ENCODE results near the gene PSG4. TPM values are rescaled to one million over a fixed set of nuclear protein-coding genes. Genes with fewer than 3 reads are reported as not detected.
"Not testable (repeated sequence)": the region's sequence is repeated elsewhere in the genome, so short reads cannot be mapped to it uniquely, and the experiment has no call there.

PSG4 gene
- under 1 TPM in 2 of 4 donors, not detected in 2; 0.09 to 0.15 TPM for polyA plus RNA-seq (ENCODE audit: insufficient read length in 4 of 4)

DNA sequence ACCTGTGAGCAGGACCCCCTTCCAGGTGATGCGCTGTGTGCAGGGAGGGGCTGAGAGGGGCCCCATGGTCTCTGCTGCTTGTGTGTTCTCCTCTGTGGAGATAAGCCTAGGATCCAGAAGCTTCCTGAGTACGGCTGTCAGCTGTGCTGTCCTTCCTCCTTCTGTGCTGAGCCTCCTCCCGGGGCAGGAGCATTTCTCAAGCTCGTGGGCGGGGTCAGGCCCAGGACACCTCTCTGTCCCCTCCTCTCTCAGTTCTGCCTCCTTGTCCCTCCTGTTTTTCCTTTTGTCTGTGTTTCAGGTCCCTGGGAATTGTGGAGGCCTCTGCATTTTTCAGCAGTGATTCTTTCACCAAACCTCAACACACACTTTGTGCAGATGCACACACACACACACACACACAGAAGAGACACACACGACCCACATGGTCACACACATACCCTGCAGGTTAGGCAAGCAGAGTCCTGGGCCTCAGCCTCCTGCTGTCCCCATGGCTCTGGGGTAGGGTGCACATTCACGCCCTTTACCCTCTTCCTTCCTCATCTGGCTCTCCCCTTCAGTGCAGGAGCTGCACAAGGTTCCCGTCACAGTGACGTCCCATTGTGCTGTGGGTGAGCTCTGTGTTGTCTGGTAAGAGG is at the start of gene PSG4:
Gene PSG4, minus strand, starts transcription at position 168 of the 635 bp plus-strand sequence. Its CDS starts 102 bp downstream, at position 66.
- not testable (repeated sequence) for DNase-seq (ENCODE audit: low read depth in 4 of 4, low spot score in 3 of 4)

DNA sequence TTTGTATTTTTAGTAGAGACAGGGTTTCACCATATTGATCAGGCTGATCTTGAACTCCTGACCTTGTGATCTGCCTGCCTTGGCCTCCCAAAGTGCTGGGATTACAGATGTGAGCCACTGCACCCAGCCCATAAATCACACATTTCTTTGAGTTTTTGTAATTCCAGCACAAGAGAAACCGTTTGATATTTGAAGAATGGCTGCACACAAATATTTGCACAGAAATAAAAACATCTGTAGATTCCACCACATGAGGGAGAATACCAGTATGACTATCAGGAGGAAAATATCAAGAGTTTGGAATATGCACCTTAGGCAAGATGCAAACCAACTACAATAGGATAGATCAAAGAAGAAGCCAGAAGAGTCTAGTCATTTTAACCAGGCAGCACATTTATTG is 46.0 kb upstream of the PSG4 start:
- not testable (repeated sequence) for DNase-seq (ENCODE audit: low read depth in 4 of 4, low spot score in 3 of 4)

DNA sequence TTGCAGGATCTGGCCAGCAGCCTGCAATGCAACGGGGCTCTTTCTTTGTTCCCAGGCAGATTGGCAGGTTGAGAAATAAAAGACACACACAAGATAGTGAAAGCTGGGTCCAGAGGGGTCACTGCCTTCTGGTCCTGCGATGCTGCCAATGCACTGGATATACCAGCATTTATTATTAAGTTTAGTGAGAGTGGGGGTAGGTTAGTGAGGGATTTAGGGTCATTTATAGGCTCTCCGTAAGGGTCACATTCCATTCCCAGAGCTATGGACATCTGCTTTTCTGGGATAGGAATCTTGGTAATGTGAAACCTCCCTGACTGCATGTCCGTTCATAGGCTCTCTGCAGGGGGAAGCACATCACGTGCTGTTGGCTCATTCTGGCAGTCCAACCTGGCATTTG is 44.9 kb upstream of the PSG4 start:
- not testable (repeated sequence) for DNase-seq (ENCODE audit: low read depth in 4 of 4, low spot score in 3 of 4)

DNA sequence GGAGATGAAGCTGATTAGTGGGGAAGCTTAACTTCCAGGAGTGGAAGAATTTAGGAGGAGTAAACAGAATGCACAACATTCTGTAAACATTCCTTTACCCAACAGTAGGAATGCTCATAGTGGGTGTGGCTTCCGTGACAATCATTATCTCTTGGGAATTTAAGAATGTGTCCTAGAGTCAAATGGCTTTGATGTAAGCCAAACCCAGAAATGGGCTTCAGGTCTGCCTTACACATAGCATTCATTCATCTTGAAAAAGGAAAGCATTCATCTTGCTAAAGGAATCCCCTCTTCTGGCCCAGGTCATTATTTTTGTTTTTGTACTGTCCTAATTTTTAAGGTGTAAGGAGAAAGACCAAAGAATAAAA is 43.2 kb upstream of the PSG4 start:
- DNase-seq (ENCODE audit: low read depth in 4 of 4, low spot score in 3 of 4), result not testable (repeated sequence)

DNA sequence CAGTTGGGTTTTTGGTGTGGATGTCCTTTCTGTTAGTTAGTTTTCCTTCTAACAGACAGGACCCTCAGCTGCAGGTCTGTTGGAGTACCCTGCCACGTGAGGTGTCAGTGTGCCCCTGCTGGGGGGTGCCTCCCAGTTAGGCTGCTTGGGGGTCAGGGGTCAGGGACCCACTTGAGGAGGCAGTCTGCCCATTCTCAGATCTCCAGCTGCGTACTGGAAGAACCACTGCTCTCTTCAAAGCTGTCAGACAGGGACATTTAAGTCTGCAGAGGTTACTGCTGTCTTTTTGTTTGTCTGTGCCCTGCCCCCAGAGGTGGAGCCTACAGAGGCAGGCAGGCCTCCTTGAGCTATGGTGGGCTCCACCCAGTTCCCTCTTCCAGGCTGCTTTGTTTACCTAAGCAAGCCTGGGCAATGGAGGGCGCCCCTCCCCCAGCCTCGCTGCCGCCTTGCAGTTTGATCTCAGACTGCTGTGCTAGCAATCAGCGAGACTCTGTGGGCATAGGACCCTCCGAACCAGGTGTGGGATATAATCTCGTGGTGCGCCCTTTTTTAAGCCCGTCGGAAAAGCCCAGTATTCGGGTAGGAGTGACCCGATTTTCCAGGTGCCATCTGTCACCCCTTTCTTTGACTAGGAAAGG is 41.9 kb upstream of the PSG4 start:
- not testable (repeated sequence) for DNase-seq (ENCODE audit: low read depth in 4 of 4, low spot score in 3 of 4)

DNA sequence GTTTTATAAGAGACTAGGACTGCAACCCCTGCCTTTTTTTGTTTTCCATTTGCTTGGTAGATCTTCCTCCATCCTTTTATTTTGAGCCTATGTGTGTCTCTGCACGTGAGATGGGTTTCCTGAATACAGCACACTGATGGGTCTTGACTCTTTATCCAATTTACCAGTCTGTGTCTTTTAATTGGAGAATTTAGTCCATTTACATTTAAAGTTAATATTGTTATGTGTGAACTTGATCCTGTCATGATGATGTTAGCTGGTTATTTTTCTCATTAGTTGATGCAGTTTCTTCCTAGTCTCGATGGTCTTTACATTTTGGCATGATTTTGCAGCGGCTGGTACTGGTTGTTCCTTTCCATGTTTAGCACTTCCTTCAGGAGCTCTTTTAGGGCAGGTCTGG is 40.4 kb upstream of the PSG4 start:
- not testable (repeated sequence) for DNase-seq (ENCODE audit: low read depth in 4 of 4, low spot score in 3 of 4)

DNA sequence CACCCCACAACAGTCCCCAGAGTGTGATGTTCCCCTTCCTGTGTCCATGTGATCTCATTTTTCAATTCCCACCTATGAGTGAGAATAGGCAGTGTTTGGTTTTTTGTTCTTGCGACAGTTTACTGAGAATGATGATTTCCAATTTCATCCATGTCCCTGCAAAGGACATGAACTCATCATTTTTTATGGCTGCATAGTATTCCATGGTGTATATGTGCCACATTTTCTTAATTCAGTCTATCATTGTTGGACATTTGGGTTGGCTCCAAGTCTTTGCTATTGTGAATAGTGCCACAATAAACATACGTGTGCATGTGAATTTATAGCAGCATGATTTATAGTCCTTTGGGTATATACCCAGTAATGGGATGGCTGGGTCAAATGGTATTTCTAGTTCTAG is 36.8 kb upstream of the PSG4 start:
- DNase-seq (ENCODE audit: low read depth in 4 of 4, low spot score in 3 of 4), result not testable (repeated sequence)

DNA sequence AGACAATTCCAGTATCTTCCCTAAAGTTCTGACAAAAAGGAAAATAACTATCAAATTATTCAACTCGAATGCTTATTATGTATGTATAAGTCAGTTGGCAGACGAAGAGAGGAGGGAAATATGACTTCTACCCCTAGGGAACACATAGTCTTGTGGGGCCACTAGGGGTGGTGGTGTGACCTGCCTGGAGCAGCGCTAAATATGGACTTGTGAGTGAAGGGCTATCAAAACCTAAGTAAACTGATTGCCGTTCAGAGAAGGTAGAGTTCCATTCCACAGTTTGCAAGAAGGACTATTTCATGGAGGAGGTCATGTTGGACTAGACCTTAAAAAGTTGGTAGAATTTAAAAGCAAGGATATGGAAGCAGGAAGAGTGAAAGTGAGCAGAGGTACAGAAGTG is 32.8 kb upstream of the PSG4 start:
- not testable (repeated sequence) for DNase-seq (ENCODE audit: low read depth in 4 of 4, low spot score in 3 of 4)

DNA sequence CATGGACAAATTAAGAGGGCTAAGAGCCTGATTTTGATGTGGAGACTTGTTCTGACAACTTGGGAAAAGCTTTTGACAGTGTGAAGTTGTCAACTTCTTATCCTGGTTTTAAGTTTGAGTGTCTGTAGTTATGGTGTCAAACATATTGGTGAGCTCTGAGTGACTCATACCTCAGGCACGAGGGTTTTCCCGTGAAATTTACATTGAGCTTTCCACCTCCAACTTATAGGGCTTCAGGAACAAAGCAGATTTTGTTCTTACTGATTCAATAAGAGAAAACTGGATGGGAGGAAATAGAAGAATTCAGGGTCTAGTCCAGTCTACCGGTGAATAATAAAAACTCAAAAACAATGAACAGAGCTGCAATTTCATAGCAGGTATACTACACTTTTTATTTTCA is 30.2 kb upstream of the PSG4 start:
- DNase-seq (ENCODE audit: low read depth in 4 of 4, low spot score in 3 of 4), result not testable (repeated sequence)

DNA sequence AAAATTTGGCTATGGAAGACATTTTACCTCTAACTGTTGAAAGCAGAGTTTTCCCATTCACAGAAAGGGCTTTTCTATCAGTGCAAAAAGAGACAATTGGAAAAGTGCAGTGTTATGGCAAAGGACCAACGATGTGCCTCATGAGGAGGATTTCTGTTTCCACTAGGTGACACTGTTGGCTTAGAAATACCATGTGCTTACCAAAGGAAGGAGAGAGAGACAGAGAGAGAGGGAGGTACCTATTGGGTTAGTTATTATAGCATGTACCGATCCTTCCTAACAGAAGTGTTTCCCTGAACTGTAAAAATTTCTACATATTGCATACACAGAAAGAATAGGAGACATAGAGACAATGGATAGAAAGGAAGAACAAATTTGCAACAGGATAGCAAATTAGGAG is 23.9 kb upstream of the PSG4 start:
- no peak for DNase-seq (ENCODE audit: low read depth in 4 of 4, low spot score in 3 of 4)

DNA sequence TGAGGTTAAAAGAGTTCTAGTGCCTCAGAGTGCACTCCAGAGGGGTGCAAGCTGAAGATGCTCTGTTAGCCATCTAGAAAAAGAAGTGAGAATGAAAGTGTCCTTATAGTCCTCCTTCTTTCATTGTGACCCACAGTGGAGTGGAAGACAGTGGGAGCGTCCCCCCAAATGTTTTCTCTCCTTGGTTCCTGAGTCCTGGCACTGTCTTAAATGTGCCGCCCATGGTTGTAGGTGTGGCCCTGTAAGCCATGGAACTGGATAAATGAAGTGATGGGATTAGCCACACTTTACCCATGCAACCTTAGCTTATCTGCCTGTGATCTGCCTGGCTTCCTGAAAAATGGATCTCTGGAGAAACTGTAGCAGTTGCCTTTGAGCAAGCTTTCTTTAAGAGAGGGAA is 23.3 kb upstream of the PSG4 start:
- DNase-seq (ENCODE audit: low read depth in 4 of 4, low spot score in 3 of 4), result peak in 1 of 4 donors; percentile 0

DNA sequence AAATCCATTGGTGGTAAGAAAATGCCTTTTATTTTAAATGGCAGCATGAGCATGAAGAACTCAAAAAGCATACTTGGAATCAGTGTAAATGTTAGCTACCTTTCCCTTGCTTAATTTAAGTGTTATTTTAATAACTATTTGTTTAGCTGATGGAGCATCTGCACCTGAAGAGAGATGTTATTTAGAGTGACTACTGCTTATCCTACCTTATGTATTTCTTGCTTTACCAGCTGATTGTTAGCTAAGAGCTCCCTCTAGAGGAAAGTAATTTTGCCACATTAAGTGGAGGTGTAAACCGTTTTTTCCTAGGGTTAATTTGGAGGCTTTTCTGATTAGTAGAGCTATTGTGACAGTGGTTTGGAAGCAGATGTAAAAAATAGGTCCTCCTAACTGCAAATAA is 21.5 kb upstream of the PSG4 start:
- DNase-seq (ENCODE audit: low read depth in 4 of 4, low spot score in 3 of 4), result not testable (repeated sequence)

DNA sequence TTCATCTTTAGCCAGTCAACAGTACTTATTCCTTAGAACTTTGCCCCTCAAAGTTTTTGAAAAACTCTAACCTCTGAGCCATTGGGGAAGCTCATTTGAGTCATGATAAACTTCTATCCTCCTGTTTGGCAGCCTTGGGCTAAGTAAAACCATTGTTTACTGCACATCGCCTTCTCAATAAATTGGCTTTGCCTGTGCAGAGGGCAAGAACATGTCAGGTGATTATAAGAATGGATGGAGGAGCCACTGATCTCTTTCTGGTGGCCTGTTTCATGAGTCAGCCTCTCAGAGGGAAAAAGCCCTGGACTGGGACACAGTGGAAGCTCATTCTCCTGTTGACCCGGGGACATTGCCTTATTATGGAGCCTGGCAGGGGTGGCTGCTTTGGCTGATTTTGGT is 19.4 kb upstream of the PSG4 start:
- DNase-seq (ENCODE audit: low read depth in 4 of 4, low spot score in 3 of 4), result no peak

DNA sequence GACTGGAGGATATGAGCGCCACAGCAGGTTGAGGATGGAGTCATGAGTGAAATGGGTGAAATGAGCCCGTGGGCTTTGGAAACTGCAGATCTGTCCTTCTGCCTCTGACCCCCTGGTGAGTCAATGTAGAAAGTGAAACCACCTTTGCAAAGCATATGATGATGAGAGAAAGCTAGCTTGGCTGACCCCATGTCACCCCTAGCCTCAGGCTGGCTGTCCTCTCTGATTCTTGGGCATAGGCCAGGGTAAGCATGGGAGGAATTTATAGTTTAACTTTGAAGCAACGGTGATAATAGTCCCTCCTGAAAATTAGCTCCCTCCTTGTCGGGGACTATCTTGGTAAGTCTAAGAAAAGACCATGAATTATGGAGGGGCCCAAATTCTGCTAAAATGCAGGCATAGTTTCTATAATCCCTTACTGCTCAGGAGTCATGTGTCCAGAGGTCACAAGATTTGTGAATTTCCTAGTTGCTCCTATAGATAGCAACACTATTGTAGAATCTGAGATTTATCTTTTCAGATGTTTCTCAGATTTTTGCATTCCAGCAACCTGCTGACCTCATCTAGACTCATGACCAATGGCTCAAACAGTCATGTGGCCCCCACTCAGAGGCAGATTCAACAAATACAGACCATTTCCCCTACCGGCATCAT is 18.9 kb upstream of the PSG4 start:
- not testable (repeated sequence) for DNase-seq (ENCODE audit: low read depth in 4 of 4, low spot score in 3 of 4)

DNA sequence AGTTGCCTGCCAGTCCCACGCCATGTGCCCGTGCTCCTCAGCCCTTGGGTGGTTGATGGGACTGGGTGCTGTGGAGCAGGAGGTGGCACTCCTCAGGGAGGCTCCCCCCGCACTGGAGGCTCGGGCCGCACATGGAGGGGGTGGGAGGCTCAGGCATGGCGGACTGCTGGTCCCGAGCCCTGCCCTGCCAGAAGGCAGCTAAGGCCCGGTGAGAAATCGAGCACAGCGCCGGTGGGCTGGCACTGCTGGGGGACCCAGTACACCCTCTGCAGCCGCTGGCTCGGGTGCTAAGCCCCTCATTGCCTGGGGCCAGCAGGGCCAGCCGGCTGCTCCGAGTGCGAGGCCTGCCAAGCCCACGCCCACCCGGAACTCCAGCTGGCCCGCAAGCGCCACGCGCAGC is 16.5 kb upstream of the PSG4 start:
- not testable (repeated sequence) for DNase-seq (ENCODE audit: low read depth in 4 of 4, low spot score in 3 of 4)

DNA sequence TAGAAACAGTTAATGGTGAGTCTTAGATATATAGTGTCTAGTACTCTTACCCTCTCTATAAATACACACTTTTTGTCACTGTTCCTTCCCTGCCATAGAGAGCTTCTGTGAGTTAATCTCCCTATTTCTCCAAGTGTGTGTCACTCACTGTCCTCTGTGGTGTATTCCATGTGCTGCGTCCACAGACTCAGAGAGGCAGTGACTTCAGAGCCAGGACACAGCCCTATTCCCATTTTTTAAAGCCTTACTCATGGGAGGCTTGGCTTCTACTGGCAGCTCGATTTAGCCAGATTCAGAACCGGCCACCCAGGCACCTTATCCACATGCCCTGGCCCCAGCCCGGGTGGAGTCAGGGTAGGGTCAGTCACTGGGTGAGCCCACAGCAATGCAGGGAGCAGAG is 13.7 kb upstream of the PSG4 start:
- DNase-seq (ENCODE audit: low read depth in 4 of 4, low spot score in 3 of 4), result not testable (repeated sequence)

DNA sequence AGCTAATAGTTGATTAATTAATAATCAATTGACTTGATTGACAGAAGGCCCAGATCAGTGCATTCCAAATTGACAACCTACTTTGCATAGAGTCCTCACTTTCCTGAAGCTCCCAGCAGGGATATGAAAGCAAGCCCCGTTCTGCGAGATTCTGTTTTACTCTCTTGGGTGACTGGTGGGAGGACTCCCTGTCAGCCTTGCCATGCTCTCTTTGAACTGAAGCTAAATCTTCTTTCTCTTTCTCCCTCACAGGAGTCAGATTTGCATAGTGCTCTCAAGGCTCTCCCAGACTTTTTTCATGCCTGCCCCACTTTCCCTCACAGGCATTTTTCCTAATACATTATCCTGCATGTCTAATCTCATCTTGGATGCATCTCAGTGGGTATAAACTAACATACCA is 10.4 kb upstream of the PSG4 start:
- DNase-seq (ENCODE audit: low read depth in 4 of 4, low spot score in 3 of 4), result not testable (repeated sequence)

DNA sequence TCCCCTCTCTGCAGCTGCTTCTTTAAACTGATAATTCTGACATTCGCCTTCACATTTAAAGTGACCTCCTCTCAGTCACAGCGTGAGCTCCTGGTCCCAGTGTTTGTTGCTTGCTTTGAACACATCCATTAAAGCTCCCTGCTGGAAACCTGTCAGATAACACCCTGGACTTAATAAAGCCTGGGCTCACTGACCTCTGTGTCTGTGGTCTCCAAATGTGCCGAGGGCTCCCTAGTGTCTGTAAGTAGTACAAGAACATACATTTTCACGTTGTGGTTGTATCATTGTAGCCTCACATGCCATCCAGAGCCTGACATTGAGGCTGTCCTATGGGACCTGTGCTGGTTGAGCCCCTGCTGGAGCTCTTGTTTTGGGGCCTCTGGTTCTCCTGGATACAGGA is 2.6 kb upstream of the PSG4 start:
- no peak for DNase-seq (ENCODE audit: low read depth in 4 of 4, low spot score in 3 of 4)

DNA sequence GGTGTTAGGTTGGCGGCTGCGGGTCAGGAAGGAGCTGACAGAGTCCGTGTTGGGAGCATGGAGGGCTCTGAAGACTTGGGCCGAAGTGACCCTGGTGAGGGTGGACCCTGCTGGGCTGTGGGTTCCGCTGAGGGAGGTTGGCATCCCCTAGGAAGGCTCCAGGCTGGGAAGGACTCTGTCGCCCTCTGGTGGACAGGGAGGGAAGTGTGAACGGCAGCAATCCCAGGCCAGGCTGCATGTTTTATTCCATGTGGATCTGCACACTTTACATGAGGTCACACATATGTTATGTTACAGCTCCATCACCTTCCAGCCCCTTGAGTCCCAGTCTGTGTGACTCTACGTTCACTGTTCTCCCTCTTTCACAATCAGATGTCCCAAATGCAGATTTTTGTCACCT is 1.7 kb upstream of the PSG4 start:
- not testable (repeated sequence) for DNase-seq (ENCODE audit: low read depth in 4 of 4, low spot score in 3 of 4)

DNA sequence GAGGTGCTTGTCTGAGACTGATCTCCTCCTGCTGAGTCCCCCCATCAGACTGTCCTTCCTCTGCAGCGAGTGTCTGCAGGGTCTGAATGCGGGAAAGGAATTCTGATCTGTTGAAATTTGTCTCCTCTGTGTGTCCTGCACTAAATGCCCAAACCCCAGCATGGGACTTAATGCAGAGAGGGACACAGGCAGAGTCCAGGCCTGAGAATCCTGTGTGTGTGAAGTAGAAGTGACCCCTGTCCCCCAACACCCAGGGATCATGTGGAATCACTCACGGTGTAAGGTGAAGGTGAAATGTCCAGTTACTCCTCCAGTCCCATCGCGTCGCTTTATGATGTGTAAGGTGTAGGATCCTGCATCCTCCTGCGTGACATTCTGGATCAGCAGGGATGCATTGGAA is 1.8 kb downstream of the PSG4 start:
- not testable (repeated sequence) for DNase-seq (ENCODE audit: low read depth in 4 of 4, low spot score in 3 of 4)

DNA sequence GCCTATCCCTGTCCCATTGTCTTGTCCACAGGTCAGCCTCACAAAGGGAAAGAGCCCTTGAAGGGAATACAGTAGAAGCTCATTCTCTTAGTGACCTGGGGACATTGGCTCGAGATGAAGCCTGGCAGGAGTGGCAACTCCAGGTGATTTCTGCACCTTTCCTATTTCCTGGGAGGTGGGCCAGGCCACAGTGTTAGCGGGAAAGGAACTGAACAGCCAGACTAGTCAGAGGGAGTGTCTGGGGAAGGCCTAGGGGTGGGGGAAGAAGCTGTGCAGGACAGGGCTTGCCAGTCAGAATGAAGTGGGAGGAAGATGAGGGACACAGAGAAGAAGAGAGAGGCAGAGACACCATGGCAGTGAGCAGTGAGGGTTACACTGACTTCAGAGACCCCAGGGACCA is 3.5 kb downstream of the PSG4 start:
- not testable (repeated sequence) for DNase-seq (ENCODE audit: low read depth in 4 of 4, low spot score in 3 of 4)

DNA sequence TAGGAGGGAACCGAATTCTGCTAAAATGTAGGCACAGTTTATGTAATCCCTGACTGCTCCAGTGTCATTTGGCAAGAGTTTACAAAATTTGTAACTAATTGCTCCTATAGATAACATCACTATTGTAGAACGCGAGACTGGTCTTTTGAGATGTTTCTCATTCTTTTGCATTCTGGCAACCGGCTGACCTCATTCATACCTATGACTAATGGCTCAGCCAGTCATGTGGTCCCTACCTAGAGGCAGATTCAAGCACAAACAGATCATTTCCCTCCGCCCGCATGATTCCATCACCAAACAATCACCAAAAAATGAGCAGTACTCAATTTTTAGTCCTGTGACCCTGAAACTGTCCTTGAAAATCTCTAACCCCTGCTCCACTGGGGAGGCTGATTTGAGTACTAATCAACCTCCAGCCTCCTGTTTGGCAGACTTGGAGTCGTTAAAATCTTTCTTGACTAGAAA is 4.1 kb downstream of the PSG4 start:
- DNase-seq (ENCODE audit: low read depth in 4 of 4, low spot score in 3 of 4), result not testable (repeated sequence)
